Endothelial cell of umbilical vein (primary cell): ENCODE measurements around the gene B4GALT5. TPM values are rescaled to one million over a fixed set of nuclear protein-coding genes. Genes with fewer than 3 reads are reported as not detected.

Experiments
- BruUV-seq: library from RNA; stranded (reverse); fragments of 400-500 nt; replicated peaks from 2 replicates; lab custom pipeline; 2021; lab: Mats Ljungman, UMichigan
- CTCF ChIA-PET: fragments of 300-600, 350-600 bp; sonication (Branson Sonifier 250); formaldehyde crosslinking; loops from one replicate; lab custom pipeline; 2021; ENCODE audit warnings: antibody characterized with exemption, inconsistent platforms; lab: Charles Lee
- POLR2A ChIA-PET: fragments of 300-600, 350-600 bp; sonication (Branson Sonifier 250); formaldehyde crosslinking; loops from one replicate; lab custom pipeline; 2021; ENCODE audit warnings: antibody characterized with exemption, inconsistent platforms; lab: Charles Lee
- DNase-seq: peaks from one replicate; pipeline ENCODE4 v3.0.0-alpha.2; 2011; ENCODE audit warnings: low read depth, low spot score
- FAIRE-seq: peaks from 2 replicates; lab custom pipeline; 2011; peaks lifted over from hg19 to GRCh38; lab: Jason Lieb, UNC
- H2AFZ ChIP-seq: 2 replicates; pipeline ENCODE4 v1.6.0; 2012; ENCODE audit warnings: low read depth, low read length, control low read depth, inconsistent platforms
- H3K27ac ChIP-seq: 2 replicates; pipeline ENCODE4 v1.5.1; 2011; ENCODE audit warnings: low read depth, mild to moderate bottlenecking, control low read depth, low read length, moderate library complexity; ENCODE audit not compliant: insufficient read depth
- H3K27me3 ChIP-seq, 2 experiments: 2 replicates each; pipeline versions ENCODE4 v1.6.0 to v1.6.1; 2011; ENCODE audit warnings: low read length in 2 of 2, mixed read lengths in 1 of 2; ENCODE audit not compliant: control insufficient read depth in 2 of 2, insufficient read depth in 2 of 2
- H3K36me3 ChIP-seq, 2 experiments: 2 replicates in 1 of 2; 3 replicates in 1 of 2; pipeline ENCODE4 v1.5.1; 2011; ENCODE audit warnings: low read length in 2 of 2, mild to moderate bottlenecking in 1 of 2, moderate library complexity in 1 of 2; ENCODE audit not compliant: control insufficient read depth in 2 of 2, insufficient read depth in 2 of 2; ENCODE audit errors: extremely low read depth in 1 of 2
- H3K4me1 ChIP-seq: 3 replicates; pipeline ENCODE4 v1.5.1; 2011; ENCODE audit warnings: mild to moderate bottlenecking, low read length; ENCODE audit not compliant: control insufficient read depth, insufficient read depth; ENCODE audit errors: extremely low read depth
- H3K4me2 ChIP-seq: 2 replicates; pipeline ENCODE4 v1.6.1; 2011; ENCODE audit warnings: low read length, control low read depth, mixed read lengths; ENCODE audit not compliant: insufficient read depth
- H3K4me3 ChIP-seq, 3 experiments: fragments of 200-600 bp in 1 of 3; sonication (generic), shearing (Covaris generic) in 1 of 3; replicated peaks in 1 of 3; 2 replicates each; pipeline ENCODE4 v1.5.1; 2011 to 2016; ENCODE audit warnings: control low read depth in 3 of 3, low read length in 3 of 3, mild to moderate bottlenecking in 2 of 3, inconsistent platforms in 1 of 3, low read depth in 1 of 3, moderate library complexity in 1 of 3; ENCODE audit not compliant: insufficient read depth in 1 of 3
- H3K79me2 ChIP-seq: 2 replicates; pipeline ENCODE4 v1.6.0; 2012; ENCODE audit warnings: low read length, inconsistent platforms; ENCODE audit not compliant: control insufficient read depth, insufficient read depth
- H3K9ac ChIP-seq: replicated peaks from 2 replicates; pipeline ENCODE3; 2011; ENCODE audit warnings: low read length, control low read depth; ENCODE audit not compliant: insufficient read depth; ENCODE audit errors: extremely low read depth
- H3K9me1 ChIP-seq: replicated peaks from 3 replicates; pipeline ENCODE4 v1.6.0; 2011; ENCODE audit warnings: mild to moderate bottlenecking, low read length; ENCODE audit not compliant: control insufficient read depth, insufficient read depth; ENCODE audit errors: extremely low read depth
- H3K9me3 ChIP-seq: replicated peaks from 2 replicates; pipeline ENCODE4 v1.5.1; 2012; ENCODE audit warnings: low read length, inconsistent platforms; ENCODE audit not compliant: control insufficient read depth, insufficient read depth
- H4K20me1 ChIP-seq: replicated peaks from 2 replicates; pipeline ENCODE3; 2011; ENCODE audit warnings: mild to moderate bottlenecking, low read length; ENCODE audit not compliant: control insufficient read depth, insufficient read depth; ENCODE audit errors: extremely low read depth
- EZH2 ChIP-seq: IDR thresholded peaks from 2 replicates; pipeline ENCODE4 v1.6.1; 2012; ENCODE audit warnings: borderline replicate concordance, low read depth, mild to moderate bottlenecking, moderate library complexity, low read length, inconsistent platforms; ENCODE audit not compliant: severe bottlenecking
- FOS ChIP-seq: IDR thresholded peaks from 2 replicates; pipeline ENCODE4 v1.6.1; 2011; ENCODE audit warnings: mild to moderate bottlenecking, low read length, moderate library complexity, borderline replicate concordance; ENCODE audit not compliant: insufficient read depth
- GATA2 ChIP-seq: IDR thresholded peaks from 2 replicates; pipeline ENCODE4 v1.7.0; 2011; ENCODE audit warnings: low read depth, mild to moderate bottlenecking, moderate library complexity, mixed read lengths, low read length; ENCODE audit not compliant: insufficient read length, insufficient read depth
- JUN ChIP-seq: IDR thresholded peaks from 2 replicates; pipeline ENCODE4 v1.6.1; 2011; ENCODE audit warnings: borderline replicate concordance, low read depth; ENCODE audit not compliant: insufficient read length, insufficient read depth
- MYC ChIP-seq: IDR thresholded peaks from one replicate; pipeline ENCODE4 v1.6.1; 2011; ENCODE audit warnings: mild to moderate bottlenecking, low read depth, low read length
- POLR2A ChIP-seq: IDR thresholded peaks from 2 replicates; pipeline ENCODE4 v1.6.1; 2012; ENCODE audit warnings: low read depth, mild to moderate bottlenecking, control low read depth, low read length
- POLR2AphosphoS5 ChIP-seq: IDR thresholded peaks from 2 replicates; pipeline ENCODE4 v1.6.1; 2012; ENCODE audit warnings: low read depth, mild to moderate bottlenecking, control low read depth, low read length, moderate library complexity; ENCODE audit not compliant: insufficient read depth
- dilution Hi-C: fragments of 300-500 bp; cut with MboI; formaldehyde crosslinking; loops from one replicate; pipeline ENCODE4 v1.15.0; 2019; ENCODE audit warnings: low sequenced_read_pairs; ENCODE audit not compliant: extremely low pct_ligation_motif_present
- intact Hi-C: fragments of 100-400 bp; cut with micrococcal nuclease; formaldehyde crosslinking; loops from one replicate; pipeline ENCODE4 v1.10.0; 2022
- polyA plus RNA-seq, 4 experiments: library from polyadenylated mRNA; depleted of rRNA in 3 of 4; stranded (reverse) in 3 of 4; unstranded in 1 of 4; fragments of >200 nt; gene quantifications; 2 replicates each; pipeline versions ENCODE4 v1.2.1 to v1.2.3, GENCODE V29; 2011 to 2012; ENCODE audit warnings: missing spikeins in 1 of 4
- total RNA-seq: library from RNA; stranded (reverse); gene quantifications from 2 replicates; pipeline ENCODE4 v1.2.3, GENCODE V29; 2021
- TF ChIP-seq, protein P1 (sequence below): IDR thresholded peaks from 2 replicates; pipeline ENCODE4 v1.6.1; 2011; ENCODE audit not compliant: insufficient read depth, insufficient read length
- TF ChIP-seq, protein P2 (sequence below), 2 donors: IDR thresholded peaks; 1 replicate in 1 of 2; 2 replicates in 1 of 2; pipeline ENCODE4 v1.5.1; 2011; ENCODE audit warnings: low read length in 2 of 2, mild to moderate bottlenecking in 2 of 2, moderate library complexity in 2 of 2, control low read depth in 1 of 2, inconsistent platforms in 1 of 2, low read depth in 1 of 2; ENCODE audit not compliant: insufficient read depth in 1 of 2; ENCODE audit errors: extremely low read depth in 1 of 2

The B4GALT5 gene
- total and polyA plus RNA-seq, 2 donors (not counting 3 experiments of a cell fraction or from before 2014, with no cell fraction given) = 54.4 to 70.1 TPM

DNA sequence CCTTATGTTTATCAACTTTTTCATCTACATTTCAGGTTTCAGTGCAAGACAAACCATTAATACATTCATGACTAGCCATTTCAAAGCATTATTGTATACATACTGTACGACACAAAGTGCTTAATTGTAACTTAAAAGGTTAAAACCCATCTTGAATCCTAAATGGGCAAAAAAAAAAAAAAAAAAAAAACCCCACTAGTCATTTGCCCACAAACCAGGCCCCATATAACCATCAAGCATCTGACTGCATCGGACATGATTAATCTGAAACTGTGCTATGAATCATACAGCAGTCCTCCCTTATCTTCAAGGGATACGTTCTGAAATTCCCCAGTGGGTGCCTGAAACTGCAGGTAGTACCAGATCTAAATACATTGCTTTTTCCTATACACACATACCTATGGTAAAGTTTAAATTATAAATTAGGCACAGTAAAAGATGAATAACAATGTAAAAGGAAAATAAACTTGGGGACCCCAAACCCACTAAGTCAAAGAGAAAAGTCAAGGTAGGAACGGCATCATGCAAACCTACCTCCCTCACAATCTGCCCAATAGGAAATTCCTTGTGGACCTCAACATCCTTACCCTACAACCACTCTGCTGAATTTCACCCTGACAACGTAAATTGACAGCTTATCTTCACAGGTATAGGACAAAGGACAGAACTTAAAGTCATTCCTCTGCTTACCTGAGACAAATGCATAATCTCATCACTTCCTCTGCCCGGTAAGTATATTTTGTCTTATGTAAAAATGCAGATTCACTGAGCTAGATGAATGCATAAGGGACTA lies 14.3 kb downstream of the B4GALT5 start:
- dilution Hi-C loops = no loop called here
- CTCF ChIA-PET = no interaction called here
- TSS peak; percentile 13 for BruUV-seq

More for the DNA sequence above, 14.3 kb downstream of the B4GALT5 start:
- POLR2A ChIA-PET = no interaction called here
- DNase-seq (peak; percentile 57), FAIRE-seq (no peak)
- intact Hi-C loops = loop anchor here (1.0 kb wide), 1 partner anchor 76 kb away; no protein-coding TSS in a partner anchor
- TF ChIP-seq, protein P1, sequence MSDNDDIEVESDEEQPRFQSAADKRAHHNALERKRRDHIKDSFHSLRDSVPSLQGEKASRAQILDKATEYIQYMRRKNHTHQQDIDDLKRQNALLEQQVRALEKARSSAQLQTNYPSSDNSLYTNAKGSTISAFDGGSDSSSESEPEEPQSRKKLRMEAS = no peak
- TF ChIP-seq POLR2A (no peak), EZH2 (no peak), MYC (no peak), JUN (peak; percentile 42), GATA2 (peak; percentile 56), FOS (peak; percentile 83), POLR2AphosphoS5 (no peak)
- TF ChIP-seq, protein P2, sequence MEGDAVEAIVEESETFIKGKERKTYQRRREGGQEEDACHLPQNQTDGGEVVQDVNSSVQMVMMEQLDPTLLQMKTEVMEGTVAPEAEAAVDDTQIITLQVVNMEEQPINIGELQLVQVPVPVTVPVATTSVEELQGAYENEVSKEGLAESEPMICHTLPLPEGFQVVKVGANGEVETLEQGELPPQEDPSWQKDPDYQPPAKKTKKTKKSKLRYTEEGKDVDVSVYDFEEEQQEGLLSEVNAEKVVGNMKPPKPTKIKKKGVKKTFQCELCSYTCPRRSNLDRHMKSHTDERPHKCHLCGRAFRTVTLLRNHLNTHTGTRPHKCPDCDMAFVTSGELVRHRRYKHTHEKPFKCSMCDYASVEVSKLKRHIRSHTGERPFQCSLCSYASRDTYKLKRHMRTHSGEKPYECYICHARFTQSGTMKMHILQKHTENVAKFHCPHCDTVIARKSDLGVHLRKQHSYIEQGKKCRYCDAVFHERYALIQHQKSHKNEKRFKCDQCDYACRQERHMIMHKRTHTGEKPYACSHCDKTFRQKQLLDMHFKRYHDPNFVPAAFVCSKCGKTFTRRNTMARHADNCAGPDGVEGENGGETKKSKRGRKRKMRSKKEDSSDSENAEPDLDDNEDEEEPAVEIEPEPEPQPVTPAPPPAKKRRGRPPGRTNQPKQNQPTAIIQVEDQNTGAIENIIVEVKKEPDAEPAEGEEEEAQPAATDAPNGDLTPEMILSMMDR (IDR thresholded peaks at IDR 0.05; ENCODE audit: extremely low read depth in 1 of 2, insufficient read depth in 1 of 2, low read depth in 1 of 2, low read length in 2 of 2) = no peak
- no peaks in the 10 kb centered on the region for H3K9me3 ChIP-seq
- no peaks in the 10 kb centered on the region for H3K36me3 ChIP-seq
- H3K9ac ChIP-seq = no peak overlapping the region
- peak overlapping the region; percentile 98 for H3K27ac ChIP-seq
- H2AFZ ChIP-seq = no peak overlapping the region
- peaks cover 2% of the 10 kb centered on the region for H4K20me1 ChIP-seq
- no peaks in the 10 kb centered on the region for H3K27me3 ChIP-seq
- H3K4me3 ChIP-seq = no peak overlapping the region
- no peaks in the 10 kb centered on the region for H3K9me1 ChIP-seq
- peaks cover 95% of the 10 kb centered on the region for H3K79me2 ChIP-seq
- peaks cover 73% of the 10 kb centered on the region for H3K4me1 ChIP-seq
- H3K4me2 ChIP-seq = peak overlapping the region; percentile 53
